ENCODE data around the gene TNFRSF6B.

DNA sequence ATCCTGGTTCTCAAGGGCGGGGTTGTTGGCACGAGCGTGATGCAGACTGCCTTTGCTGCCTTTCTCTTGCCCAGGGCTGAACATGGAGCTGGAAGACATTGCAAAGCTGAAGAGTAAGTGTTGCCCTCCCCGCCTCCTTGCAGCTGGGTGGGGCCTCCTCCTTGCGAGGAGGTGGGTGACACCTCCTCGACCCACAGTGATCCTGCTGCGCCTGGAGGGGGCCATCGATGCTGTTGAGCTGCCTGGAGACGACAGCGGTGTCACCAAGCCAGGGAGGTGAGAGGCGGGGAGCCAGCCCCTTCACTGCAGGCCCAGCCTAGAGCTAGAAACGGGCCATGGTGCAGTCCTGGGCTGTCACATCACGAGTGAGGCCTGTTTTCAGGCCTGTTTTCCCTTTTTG is 18.4 kb upstream of the TNFRSF6B start:
- TF ChIP-seq, protein P1, sequence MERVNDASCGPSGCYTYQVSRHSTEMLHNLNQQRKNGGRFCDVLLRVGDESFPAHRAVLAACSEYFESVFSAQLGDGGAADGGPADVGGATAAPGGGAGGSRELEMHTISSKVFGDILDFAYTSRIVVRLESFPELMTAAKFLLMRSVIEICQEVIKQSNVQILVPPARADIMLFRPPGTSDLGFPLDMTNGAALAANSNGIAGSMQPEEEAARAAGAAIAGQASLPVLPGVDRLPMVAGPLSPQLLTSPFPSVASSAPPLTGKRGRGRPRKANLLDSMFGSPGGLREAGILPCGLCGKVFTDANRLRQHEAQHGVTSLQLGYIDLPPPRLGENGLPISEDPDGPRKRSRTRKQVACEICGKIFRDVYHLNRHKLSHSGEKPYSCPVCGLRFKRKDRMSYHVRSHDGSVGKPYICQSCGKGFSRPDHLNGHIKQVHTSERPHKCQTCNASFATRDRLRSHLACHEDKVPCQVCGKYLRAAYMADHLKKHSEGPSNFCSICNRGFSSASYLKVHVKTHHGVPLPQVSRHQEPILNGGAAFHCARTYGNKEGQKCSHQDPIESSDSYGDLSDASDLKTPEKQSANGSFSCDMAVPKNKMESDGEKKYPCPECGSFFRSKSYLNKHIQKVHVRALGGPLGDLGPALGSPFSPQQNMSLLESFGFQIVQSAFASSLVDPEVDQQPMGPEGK (CRISPR knock-in tag; IDR thresholded peaks at IDR 0.05; ENCODE audit: borderline replicate concordance) = no peak
- TF ChIP-seq ZFP3 (CRISPR knock-in tag; IDR thresholded peaks at IDR 0.05) (no peak), ISL1 (CRISPR knock-in tag; IDR thresholded peaks at IDR 0.05) (no peak), ARNTL (CRISPR knock-in tag; IDR thresholded peaks at IDR 0.05; ENCODE audit: borderline replicate concordance, low read depth) (no peak), RARB (CRISPR knock-in tag; IDR thresholded peaks at IDR 0.05) (no peak)
- TF ChIP-seq, protein P2, sequence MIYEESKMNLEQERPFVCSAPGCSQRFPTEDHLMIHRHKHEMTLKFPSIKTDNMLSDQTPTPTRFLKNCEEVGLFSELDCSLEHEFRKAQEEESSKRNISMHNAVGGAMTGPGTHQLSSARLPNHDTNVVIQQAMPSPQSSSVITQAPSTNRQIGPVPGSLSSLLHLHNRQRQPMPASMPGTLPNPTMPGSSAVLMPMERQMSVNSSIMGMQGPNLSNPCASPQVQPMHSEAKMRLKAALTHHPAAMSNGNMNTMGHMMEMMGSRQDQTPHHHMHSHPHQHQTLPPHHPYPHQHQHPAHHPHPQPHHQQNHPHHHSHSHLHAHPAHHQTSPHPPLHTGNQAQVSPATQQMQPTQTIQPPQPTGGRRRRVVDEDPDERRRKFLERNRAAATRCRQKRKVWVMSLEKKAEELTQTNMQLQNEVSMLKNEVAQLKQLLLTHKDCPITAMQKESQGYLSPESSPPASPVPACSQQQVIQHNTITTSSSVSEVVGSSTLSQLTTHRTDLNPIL (CRISPR knock-in tag; IDR thresholded peaks at IDR 0.05; ENCODE audit: low read depth) = no peak
- TF ChIP-seq, protein P3, sequence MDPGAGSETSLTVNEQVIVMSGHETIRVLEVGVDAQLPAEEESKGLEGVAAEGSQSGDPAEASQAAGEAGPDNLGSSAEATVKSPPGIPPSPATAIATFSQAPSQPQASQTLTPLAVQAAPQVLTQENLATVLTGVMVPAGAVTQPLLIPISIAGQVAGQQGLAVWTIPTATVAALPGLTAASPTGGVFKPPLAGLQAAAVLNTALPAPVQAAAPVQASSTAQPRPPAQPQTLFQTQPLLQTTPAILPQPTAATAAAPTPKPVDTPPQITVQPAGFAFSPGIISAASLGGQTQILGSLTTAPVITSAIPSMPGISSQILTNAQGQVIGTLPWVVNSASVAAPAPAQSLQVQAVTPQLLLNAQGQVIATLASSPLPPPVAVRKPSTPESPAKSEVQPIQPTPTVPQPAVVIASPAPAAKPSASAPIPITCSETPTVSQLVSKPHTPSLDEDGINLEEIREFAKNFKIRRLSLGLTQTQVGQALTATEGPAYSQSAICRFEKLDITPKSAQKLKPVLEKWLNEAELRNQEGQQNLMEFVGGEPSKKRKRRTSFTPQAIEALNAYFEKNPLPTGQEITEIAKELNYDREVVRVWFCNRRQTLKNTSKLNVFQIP (CRISPR knock-in tag; IDR thresholded peaks at IDR 0.05; ENCODE audit: borderline replicate concordance, low read depth) = no peak

Measured in SK-N-SH treated with all-trans-retinoic acid at 6 μM for 48 hours (cell line).